ENCODE measurements around the gene IRX1. TPM values are rescaled to one million over a fixed set of nuclear protein-coding genes. Genes with fewer than 3 reads are reported as not detected.
A peak's percentile ranks its signal among the peaks of the same experiment; 100 is the strongest.

Gene IRX1
- total RNA-seq, 1 donor from 2014 or later: not detected

GRCh38 chr5:3596857-3597166, 1.2 kb downstream of the IRX1 start:
- intact Hi-C loops (cut with micrococcal nuclease): no loop called here
- no peak for DNase-seq
- Mint-ChIP-seq H3K4me3 (no peak overlapping the region), H3K4me1 (peaks cover 4% of the 10 kb centered on the region), H3K27ac (no peak overlapping the region), H3K9me3 (peaks cover 9% of the 10 kb centered on the region), H3K27me3 (peaks cover 57% of the 10 kb centered on the region), H3K36me3 (ENCODE audit: low read depth) (peaks cover 2% of the 10 kb centered on the region)

- Mint-ChIP-seq H3K36me3 (ENCODE audit: low read depth) (peaks cover 2% of the 10 kb centered on the region), H3K4me3 (no peak overlapping the region), H3K4me1 (peaks cover 4% of the 10 kb centered on the region), H3K27ac (no peak overlapping the region), H3K27me3 (peaks cover 57% of the 10 kb centered on the region), H3K9me3 (peaks cover 9% of the 10 kb centered on the region)
- no peak for DNase-seq
- intact Hi-C loops (cut with micrococcal nuclease): no loop called here
Observed at GRCh38 chr5:3597167-3598007, 1.8 kb downstream of the IRX1 start.

GRCh38 chr5:3598207-3598606, 2.6 kb downstream of the IRX1 start:
- peaks cover 9% of the 10 kb centered on the region for H3K9me3 Mint-ChIP-seq
- peaks cover 4% of the 10 kb centered on the region for H3K4me1 Mint-ChIP-seq
- H3K4me3 Mint-ChIP-seq: no peak overlapping the region
- peaks cover 2% of the 10 kb centered on the region for H3K36me3 Mint-ChIP-seq (ENCODE audit: low read depth)
- DNase-seq: no peak
- peaks cover 63% of the 10 kb centered on the region for H3K27me3 Mint-ChIP-seq
- intact Hi-C loops (cut with micrococcal nuclease): no loop called here
- H3K27ac Mint-ChIP-seq: no peak overlapping the region

GRCh38 chr5:3598769-3599211, 3.2 kb downstream of the IRX1 start:
- intact Hi-C loops (cut with micrococcal nuclease): no loop called here
- Mint-ChIP-seq H3K4me3 (no peak overlapping the region), H3K27ac (no peak overlapping the region), H3K27me3 (peaks cover 64% of the 10 kb centered on the region), H3K4me1 (peaks cover 2% of the 10 kb centered on the region), H3K9me3 (peaks cover 5% of the 10 kb centered on the region), H3K36me3 (ENCODE audit: low read depth) (peaks cover 2% of the 10 kb centered on the region)
- no peak for DNase-seq

- peaks cover 4% of the 10 kb centered on the region for H3K9me3 Mint-ChIP-seq
- peaks cover 63% of the 10 kb centered on the region for H3K27me3 Mint-ChIP-seq
- H3K27ac Mint-ChIP-seq: peak overlapping the region; percentile 37
- intact Hi-C loops (cut with micrococcal nuclease): loop anchor here (5.0 kb wide), 2 partner anchors 482 to 852 kb away; no protein-coding TSS in a partner anchor
- DNase-seq: no peak
- H3K36me3 Mint-ChIP-seq (ENCODE audit: low read depth): peaks cover 2% of the 10 kb centered on the region
- H3K4me1 Mint-ChIP-seq: no peaks in the 10 kb centered on the region
- H3K4me3 Mint-ChIP-seq: no peak overlapping the region
Observed at GRCh38 chr5:3599226-3600105, 3.8 kb downstream of the IRX1 start.

GRCh38 chr5:3600106-3601060, 4.8 kb downstream of the IRX1 start:
- Mint-ChIP-seq H3K36me3 (ENCODE audit: low read depth) (peaks cover 2% of the 10 kb centered on the region), H3K9me3 (peaks cover 4% of the 10 kb centered on the region), H3K4me1 (no peaks in the 10 kb centered on the region), H3K27ac (no peak overlapping the region), H3K27me3 (peaks cover 68% of the 10 kb centered on the region), H3K4me3 (no peak overlapping the region)
- intact Hi-C loops (cut with micrococcal nuclease): loop anchor here (5.0 kb wide), 2 partner anchors 483 to 853 kb away; no protein-coding TSS in a partner anchor
- DNase-seq: no peak

- Mint-ChIP-seq H3K4me1 (no peaks in the 10 kb centered on the region), H3K27me3 (peaks cover 72% of the 10 kb centered on the region), H3K36me3 (ENCODE audit: low read depth) (peaks cover 2% of the 10 kb centered on the region), H3K27ac (no peak overlapping the region), H3K4me3 (no peak overlapping the region), H3K9me3 (peaks cover 4% of the 10 kb centered on the region)
- intact Hi-C loops (cut with micrococcal nuclease): loop anchor here (5.0 kb wide), 2 partner anchors 484 to 854 kb away; no protein-coding TSS in a partner anchor
- DNase-seq: no peak
Observed at GRCh38 chr5:3601061-3601710, 5.6 kb downstream of the IRX1 start.

- H3K36me3 Mint-ChIP-seq (ENCODE audit: low read depth): peaks cover 2% of the 10 kb centered on the region
- no peak for DNase-seq
- no peak overlapping the region for H3K4me3 Mint-ChIP-seq
- H3K9me3 Mint-ChIP-seq: peaks cover 4% of the 10 kb centered on the region
- peak overlapping the region; percentile 75 for H3K27ac Mint-ChIP-seq
- peaks cover 70% of the 10 kb centered on the region for H3K27me3 Mint-ChIP-seq
- intact Hi-C loops (cut with micrococcal nuclease): loop anchor here (5.0 kb wide), 2 partner anchors 485 to 855 kb away; no protein-coding TSS in a partner anchor
- no peaks in the 10 kb centered on the region for H3K4me1 Mint-ChIP-seq
Observed at GRCh38 chr5:3601911-3602782, 6.5 kb downstream of the IRX1 start.

GRCh38 chr5:3602785-3603502, 7.3 kb downstream of the IRX1 start:
- Mint-ChIP-seq H3K9me3 (peaks cover 4% of the 10 kb centered on the region), H3K4me3 (no peak overlapping the region), H3K36me3 (ENCODE audit: low read depth) (peaks cover 2% of the 10 kb centered on the region), H3K27me3 (peaks cover 63% of the 10 kb centered on the region), H3K4me1 (no peaks in the 10 kb centered on the region), H3K27ac (no peak overlapping the region)
- peak; percentile 55 for DNase-seq
- intact Hi-C loops (cut with micrococcal nuclease): loop anchor here (5.0 kb wide), 2 partner anchors 486 to 856 kb away; no protein-coding TSS in a partner anchor

GRCh38 chr5:3604501-3604900, 8.9 kb downstream of the IRX1 start:
- peaks cover 52% of the 10 kb centered on the region for H3K27me3 Mint-ChIP-seq
- no peaks in the 10 kb centered on the region for H3K36me3 Mint-ChIP-seq (ENCODE audit: low read depth)

GRCh38 chr5:3605298-3606010, 9.8 kb downstream of the IRX1 start:
- Mint-ChIP-seq H3K9me3 (peaks cover 4% of the 10 kb centered on the region), H3K4me1 (no peaks in the 10 kb centered on the region), H3K27ac (no peak overlapping the region), H3K27me3 (peaks cover 51% of the 10 kb centered on the region), H3K4me3 (no peak overlapping the region), H3K36me3 (ENCODE audit: low read depth) (no peaks in the 10 kb centered on the region)
- intact Hi-C loops (cut with micrococcal nuclease): no loop called here
- DNase-seq: no peak

More at GRCh38 chr5:3604501-3604900, 8.9 kb downstream of the IRX1 start:
- H3K9me3 Mint-ChIP-seq: peaks cover 4% of the 10 kb centered on the region
- H3K4me3 Mint-ChIP-seq: no peak overlapping the region
- intact Hi-C loops (cut with micrococcal nuclease): loop anchor here (5.0 kb wide), 2 partner anchors 487 to 857 kb away; no protein-coding TSS in a partner anchor
- H3K27ac Mint-ChIP-seq: no peak overlapping the region
- no peaks in the 10 kb centered on the region for H3K4me1 Mint-ChIP-seq
- no peak for DNase-seq
